Fibroblast of mammary gland (primary cell): ENCODE results near the gene SERPINA12.

ENCODE experiments used
- DNase-seq: peaks from one replicate; pipeline ENCODE4 v3.0.0-alpha.2; 2010; ENCODE audit warnings: low read depth
- H3K4me3 ChIP-seq: 2 replicates; pipeline ENCODE4 v1.5.1; 2011; ENCODE audit warnings: low read depth, mild to moderate bottlenecking, low read length, moderate library complexity; ENCODE audit not compliant: control insufficient read depth
- TF ChIP-seq, protein P1 (sequence below): conservative IDR thresholded peaks from 2 replicates; pipeline ENCODE4 v1.5.1; 2011; ENCODE audit warnings: low read depth, low read length, inconsistent platforms; ENCODE audit not compliant: control insufficient read depth, insufficient read depth

Gene SERPINA12

GRCh38 chr14:94542811-94543440 lies 33.7 kb upstream of the SERPINA12 start:
- H3K4me3 ChIP-seq, result no peak overlapping the region
- TF ChIP-seq, protein P1, sequence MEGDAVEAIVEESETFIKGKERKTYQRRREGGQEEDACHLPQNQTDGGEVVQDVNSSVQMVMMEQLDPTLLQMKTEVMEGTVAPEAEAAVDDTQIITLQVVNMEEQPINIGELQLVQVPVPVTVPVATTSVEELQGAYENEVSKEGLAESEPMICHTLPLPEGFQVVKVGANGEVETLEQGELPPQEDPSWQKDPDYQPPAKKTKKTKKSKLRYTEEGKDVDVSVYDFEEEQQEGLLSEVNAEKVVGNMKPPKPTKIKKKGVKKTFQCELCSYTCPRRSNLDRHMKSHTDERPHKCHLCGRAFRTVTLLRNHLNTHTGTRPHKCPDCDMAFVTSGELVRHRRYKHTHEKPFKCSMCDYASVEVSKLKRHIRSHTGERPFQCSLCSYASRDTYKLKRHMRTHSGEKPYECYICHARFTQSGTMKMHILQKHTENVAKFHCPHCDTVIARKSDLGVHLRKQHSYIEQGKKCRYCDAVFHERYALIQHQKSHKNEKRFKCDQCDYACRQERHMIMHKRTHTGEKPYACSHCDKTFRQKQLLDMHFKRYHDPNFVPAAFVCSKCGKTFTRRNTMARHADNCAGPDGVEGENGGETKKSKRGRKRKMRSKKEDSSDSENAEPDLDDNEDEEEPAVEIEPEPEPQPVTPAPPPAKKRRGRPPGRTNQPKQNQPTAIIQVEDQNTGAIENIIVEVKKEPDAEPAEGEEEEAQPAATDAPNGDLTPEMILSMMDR, result no peak
- DNase-seq, result no peak

- TF ChIP-seq, protein P1, result no peak
- no peak overlapping the region for H3K4me3 ChIP-seq
- peak; percentile 53 for DNase-seq
These were observed 33.0 kb upstream of the SERPINA12 start for GRCh38 chr14:94542111-94542810.

- no peak for DNase-seq
- TF ChIP-seq, protein P1, result no peak
These were observed 32.1 kb upstream of the SERPINA12 start for GRCh38 chr14:94541234-94541975.

GRCh38 chr14:94540031-94540794 lies 30.9 kb upstream of the SERPINA12 start:
- DNase-seq, result peak; percentile 25
- H3K4me3 ChIP-seq, result no peak overlapping the region
- TF ChIP-seq, protein P1, result no peak

More at GRCh38 chr14:94541234-94541975, 32.1 kb upstream of the SERPINA12 start:
- no peak overlapping the region for H3K4me3 ChIP-seq

DNA sequence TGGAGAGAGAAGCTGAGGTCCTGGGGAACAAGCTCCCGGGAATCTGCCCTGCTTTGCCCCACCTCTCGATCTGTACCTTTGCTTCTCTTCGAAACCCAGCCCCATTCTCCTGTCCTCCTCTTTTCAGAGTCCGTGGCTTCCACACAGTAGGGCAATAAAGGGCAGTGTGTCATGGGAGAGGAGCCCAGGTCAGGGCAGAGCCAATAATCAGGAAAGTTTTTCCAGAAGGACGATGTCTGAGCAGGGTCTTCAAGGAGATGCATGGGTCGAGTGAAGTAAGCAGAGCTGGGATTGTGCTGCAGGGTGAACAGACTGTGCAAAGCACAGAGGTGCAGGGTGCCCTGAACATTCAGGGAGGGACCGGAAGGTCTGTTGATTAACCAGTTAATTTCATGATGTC lies 29.9 kb upstream of the SERPINA12 start:
- no peak overlapping the region for H3K4me3 ChIP-seq
- TF ChIP-seq, protein P1, result no peak
- no peak for DNase-seq

DNA sequence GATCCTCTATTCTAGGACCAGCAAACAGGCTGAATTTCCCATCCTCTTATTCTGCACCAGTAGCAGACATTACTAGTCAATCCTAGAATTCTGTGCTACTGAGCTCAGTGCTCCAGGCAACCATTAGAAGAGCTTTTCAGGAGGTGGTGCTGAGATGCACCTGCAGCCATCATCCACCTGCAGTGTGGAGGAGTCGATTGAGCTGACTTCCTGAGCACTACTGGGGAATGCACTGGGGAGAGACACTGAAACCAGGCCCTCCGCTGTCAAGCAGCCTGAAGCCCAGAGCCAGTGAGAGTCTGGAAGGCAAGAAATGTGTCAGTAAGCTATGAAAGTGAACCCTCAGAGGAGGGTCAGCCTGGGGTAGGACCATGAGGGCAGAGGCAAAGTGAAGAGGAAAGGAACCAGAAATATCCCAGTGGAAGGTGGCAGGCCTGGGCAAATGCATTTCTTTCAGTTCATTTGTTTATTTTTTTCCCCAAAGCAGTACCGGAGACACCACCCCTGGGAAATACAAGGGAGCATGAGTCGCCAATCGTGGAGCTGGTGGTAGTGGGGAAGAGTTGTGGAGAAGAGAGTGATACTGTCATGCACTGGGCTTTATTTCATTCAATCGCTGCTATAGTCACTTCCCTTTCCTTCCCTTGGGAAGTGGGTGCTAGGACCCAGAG lies 28.9 kb upstream of the SERPINA12 start:
- no peak overlapping the region for H3K4me3 ChIP-seq
- no peak for DNase-seq
- TF ChIP-seq, protein P1, result no peak
